ENCODE data around the gene MAGEA1. TPM values are rescaled to one million over a fixed set of nuclear protein-coding genes. Genes with fewer than 3 reads are reported as not detected.

The MAGEA1 gene
- total RNA-seq, 2 experiments from 2014 or later: not detected

DNA sequence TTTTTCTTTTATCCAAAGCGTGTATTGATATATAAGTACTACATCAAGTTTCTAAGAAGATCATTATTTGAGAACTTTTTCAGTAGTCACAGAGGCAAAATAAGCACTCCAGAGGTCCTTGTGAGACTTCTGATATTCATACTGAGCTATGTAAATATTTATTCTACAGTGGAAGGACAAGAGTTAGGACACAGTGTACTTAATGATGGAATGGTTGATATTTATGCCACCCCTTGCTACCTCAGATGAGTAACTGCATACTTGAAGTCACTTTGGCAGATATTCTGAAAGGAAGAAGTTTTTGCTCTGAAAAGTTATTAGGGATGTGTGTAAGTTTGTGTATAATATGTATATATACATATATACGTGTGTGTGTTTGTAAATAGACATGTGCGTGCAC is 30.3 kb downstream of the MAGEA1 start:
- POLR2A ChIA-PET: no interaction called here
- H3K36me3 Mint-ChIP-seq: peaks cover 5% of the 10 kb centered on the region
- peaks cover 5% of the 10 kb centered on the region for H3K9me3 Mint-ChIP-seq
- H3K4me1 Mint-ChIP-seq: no peaks in the 10 kb centered on the region
- no peak for DNase-seq
- no peak overlapping the region for H3K27ac Mint-ChIP-seq
- peaks cover 30% of the 10 kb centered on the region for H3K27me3 Mint-ChIP-seq
- ATAC-seq (ENCODE audit: low read depth): no peak
- no peak overlapping the region for H3K4me3 Mint-ChIP-seq

DNA sequence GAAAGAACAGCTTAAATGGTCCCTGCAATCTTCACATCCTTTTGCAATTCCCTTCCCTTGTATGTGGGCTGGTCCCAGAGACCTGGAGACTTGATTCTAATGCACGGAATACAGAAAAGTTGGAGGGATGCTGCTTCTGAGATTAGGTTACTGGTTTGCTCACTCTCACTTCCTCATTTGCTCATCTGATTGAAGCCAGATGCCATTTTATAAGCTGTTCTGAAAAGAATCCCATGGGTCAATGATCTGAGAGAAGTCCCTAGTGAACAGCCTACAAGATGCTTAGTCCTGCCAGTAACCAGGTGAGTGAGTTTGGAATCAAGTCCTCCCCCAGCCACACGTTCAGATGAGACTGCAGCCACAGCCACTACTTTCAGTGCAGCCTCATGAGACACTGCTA is 35.9 kb downstream of the MAGEA1 start:
- no peaks in the 10 kb centered on the region for H3K4me1 Mint-ChIP-seq
- ATAC-seq (ENCODE audit: low read depth): no peak
- DNase-seq: no peak
- H3K27ac Mint-ChIP-seq: no peak overlapping the region
- POLR2A ChIA-PET: no interaction called here
- H3K9me3 Mint-ChIP-seq: peaks cover 5% of the 10 kb centered on the region
- no peak overlapping the region for H3K4me3 Mint-ChIP-seq
- H3K36me3 Mint-ChIP-seq: peaks cover 5% of the 10 kb centered on the region
- H3K27me3 Mint-ChIP-seq: peaks cover 11% of the 10 kb centered on the region

DNA sequence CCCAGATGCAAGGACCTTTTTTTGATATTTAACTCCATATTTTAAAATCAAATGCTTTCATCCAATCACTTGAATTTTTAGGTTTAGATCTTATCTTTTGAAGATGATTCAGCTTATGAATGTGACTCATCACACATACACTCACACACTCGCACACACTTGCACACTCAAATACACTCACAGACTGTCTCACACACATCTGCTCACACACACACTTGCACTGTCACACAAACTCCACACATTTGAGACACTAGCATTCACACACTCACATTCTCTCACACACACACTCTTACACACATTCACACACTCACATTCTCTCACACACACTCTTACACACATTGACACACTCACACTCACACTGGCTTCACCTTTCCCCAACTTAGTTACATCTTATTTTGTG is 37.8 kb downstream of the MAGEA1 start:
- H3K36me3 Mint-ChIP-seq: no peaks in the 10 kb centered on the region
- POLR2A ChIA-PET: no interaction called here
- H3K9me3 Mint-ChIP-seq: no peaks in the 10 kb centered on the region
- peaks cover 5% of the 10 kb centered on the region for H3K27me3 Mint-ChIP-seq
- no peak overlapping the region for H3K4me3 Mint-ChIP-seq
- no peak overlapping the region for H3K27ac Mint-ChIP-seq
- ATAC-seq (ENCODE audit: low read depth) (no peak), DNase-seq (no peak)
- H3K4me1 Mint-ChIP-seq: no peaks in the 10 kb centered on the region

DNA sequence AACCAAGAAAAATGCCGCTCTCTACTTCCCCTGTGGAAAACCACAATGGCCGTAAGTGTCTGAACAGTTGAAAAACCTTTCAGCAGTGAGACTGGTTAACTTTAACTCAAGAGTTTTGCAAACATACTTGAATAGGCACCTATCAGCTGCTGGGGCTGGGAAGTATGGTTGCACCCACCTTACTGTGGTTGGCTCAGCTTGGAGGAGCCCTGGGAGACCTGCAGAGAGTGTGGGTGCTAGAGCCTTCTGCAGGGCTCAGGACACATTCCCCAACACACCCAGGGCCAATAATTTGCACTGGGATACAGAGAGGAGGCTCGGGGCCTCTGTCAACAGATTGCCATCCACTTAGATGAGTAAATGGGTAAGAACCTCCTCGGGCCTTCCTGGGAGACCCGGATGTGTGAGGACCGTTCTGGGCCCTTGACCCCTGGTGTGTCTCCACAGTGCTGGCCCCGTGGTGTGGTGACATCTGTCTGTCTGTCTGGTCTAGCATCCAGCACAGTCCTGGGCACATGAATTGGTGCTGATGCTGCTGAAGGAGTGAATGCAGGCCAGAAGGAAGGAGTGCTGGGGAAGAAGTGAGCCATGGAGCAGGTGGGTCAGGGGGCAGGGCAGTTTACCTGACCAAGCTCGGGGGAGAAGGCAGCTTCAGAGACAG is 46.5 kb downstream of the MAGEA1 start:
- Mint-ChIP-seq H3K9me3 (no peaks in the 10 kb centered on the region), H3K27me3 (peaks cover 5% of the 10 kb centered on the region), H3K27ac (no peak overlapping the region), H3K4me3 (no peak overlapping the region), H3K4me1 (no peaks in the 10 kb centered on the region), H3K36me3 (no peaks in the 10 kb centered on the region)
- no peak for DNase-seq
- no peak for ATAC-seq (ENCODE audit: low read depth)
- POLR2A ChIA-PET: no interaction called here

DNA sequence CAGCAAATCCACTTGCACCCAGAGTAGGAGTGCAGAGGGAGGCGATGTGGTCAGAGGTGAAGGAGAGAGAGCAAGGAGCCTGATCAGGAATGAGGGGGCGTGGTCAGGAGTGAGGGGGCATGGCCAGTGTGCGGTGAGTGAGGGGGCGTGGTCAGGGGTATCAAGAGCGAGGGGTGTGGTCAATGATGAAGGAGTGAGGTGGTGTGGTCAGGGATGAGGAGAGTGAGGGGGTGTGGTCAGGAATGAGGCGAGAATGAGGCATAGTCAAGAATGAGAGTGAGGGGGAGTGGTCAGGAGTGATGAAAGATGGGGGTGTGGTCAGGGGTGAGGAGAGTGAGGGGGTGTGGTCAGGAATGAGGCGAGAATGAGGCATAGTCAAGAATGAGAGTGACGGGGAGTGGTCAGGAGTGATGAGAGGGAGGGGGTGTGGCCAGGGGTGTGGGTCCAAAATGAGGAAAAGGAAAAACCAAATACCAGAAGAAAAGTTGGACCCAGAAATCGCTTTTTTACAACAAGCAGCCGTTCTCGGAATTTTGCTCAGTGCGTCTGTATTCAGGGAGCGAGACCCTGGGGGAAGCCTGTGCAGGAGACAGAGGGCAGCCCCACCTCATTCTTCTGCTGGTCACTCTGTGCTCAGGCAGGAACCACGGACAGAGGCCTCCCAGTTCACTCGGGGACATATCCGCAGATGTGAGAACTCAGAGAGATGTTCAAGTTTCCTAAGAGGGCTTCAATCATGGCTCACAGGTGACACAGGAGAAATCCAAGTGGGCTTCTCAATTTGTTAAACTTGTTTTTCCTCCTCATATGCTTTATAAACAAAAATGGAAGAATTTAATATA is 47.5 kb downstream of the MAGEA1 start:
- Mint-ChIP-seq H3K27ac (no peak overlapping the region), H3K9me3 (no peaks in the 10 kb centered on the region), H3K4me1 (no peaks in the 10 kb centered on the region), H3K27me3 (peaks cover 7% of the 10 kb centered on the region), H3K4me3 (no peak overlapping the region), H3K36me3 (no peaks in the 10 kb centered on the region)
- ATAC-seq (ENCODE audit: low read depth) (no peak), DNase-seq (no peak)
- POLR2A ChIA-PET: no interaction called here

Other genes starting within 250 kb of the MAGEA1 start
- under 1 TPM; 0.17 TPM for gene PNMA5, start 185.2 kb upstream of the MAGEA1 start, total RNA-seq
- 1 to 10 TPM; 5.7 to 6.3 TPM for gene PNMA3, start 122.8 kb upstream of the MAGEA1 start, total RNA-seq
- gene PNMA6A, start 106.8 kb upstream of the MAGEA1 start, total RNA-seq: under 1 TPM; 0.40 to 0.97 TPM
- not detected for gene PNMA6F, start 142.5 kb downstream of the MAGEA1 start, total RNA-seq
- gene ZNF275, start 154.9 kb downstream of the MAGEA1 start, total RNA-seq: 10 to 100 TPM; 22.6 to 24.6 TPM
- gene PNMA6E, start 222.1 kb downstream of the MAGEA1 start, total RNA-seq: not detected
- gene ZFP92, start 232.2 kb downstream of the MAGEA1 start, total RNA-seq: 1 to 10 TPM; 1.1 to 1.2 TPM

All from activated naive CD8-positive, alpha-beta T cell treated with anti-CD3 and anti-CD28 coated beads, Interleukin-2, amount 10 ng/mL, durations not matched to agents 7 days and 5 days (primary cell).